OCI-M2 (cell line): Measurements from ENCODE around the gene EDNRA.

Experiments used
- DNase-seq: peaks from one replicate; lab custom pipeline; 2025; ENCODE audit not compliant: unreplicated experiment; lab: John Stamatoyannopoulos, UW

The EDNRA gene

DNA sequence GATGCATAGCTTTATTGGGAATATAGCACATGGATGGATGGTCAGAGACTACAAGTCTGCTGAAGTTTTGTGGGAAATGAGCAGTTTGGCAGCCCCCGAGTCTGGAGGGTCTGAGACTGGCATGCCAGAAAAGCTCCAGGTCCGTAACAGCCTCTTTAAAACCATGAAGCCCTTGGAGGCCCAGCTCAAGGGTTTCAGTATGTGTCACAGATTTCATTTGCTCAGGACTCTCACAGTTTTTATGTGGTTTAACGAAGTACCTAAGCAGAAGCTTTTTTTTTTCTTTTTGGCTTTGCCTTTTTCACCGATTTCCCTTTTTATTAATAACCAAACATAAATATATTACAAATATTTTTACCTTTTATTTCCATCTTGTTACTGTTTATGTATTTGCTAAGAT lies 105.7 kb downstream of the EDNRA start:
- DNase-seq: no peak

DNA sequence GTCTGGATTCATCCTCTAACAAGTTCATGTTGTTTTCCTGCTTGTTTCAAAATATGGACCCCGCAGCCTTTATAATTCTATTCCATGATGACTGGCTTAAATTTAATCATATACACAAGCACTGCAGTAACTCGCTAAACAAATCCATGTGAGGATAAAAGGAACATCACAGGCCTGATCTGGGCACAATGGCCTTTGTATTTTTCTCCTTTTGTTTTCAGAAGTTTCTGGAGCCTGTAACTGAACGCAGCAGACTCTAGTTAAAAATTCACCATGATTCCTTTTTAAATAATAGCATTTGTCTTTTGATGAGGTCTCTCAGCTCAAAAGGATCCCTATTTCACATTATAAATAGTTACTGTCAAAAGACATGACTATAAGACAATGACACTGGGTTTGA lies 106.1 kb downstream of the EDNRA start:
- DNase-seq: no peak

DNA sequence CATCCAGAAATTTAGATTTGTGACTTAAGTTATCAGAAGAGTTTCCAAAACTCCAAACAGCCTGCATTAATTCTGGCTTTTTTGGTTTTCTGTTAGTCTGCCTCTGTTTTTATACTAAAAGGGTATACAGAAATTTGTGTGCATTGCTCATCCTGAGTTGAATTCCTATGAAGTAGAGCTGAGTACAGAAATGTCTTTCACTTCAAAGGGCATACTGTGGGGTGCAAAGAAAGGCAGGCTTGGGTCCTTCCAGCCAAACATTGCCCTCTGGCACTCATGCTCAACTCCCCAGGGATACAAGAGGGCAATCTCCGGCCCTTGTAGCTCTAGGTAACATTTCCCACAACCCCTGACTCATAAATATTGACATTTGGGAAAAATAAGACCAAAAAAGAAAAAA lies 108.7 kb downstream of the EDNRA start:
- no peak for DNase-seq

DNA sequence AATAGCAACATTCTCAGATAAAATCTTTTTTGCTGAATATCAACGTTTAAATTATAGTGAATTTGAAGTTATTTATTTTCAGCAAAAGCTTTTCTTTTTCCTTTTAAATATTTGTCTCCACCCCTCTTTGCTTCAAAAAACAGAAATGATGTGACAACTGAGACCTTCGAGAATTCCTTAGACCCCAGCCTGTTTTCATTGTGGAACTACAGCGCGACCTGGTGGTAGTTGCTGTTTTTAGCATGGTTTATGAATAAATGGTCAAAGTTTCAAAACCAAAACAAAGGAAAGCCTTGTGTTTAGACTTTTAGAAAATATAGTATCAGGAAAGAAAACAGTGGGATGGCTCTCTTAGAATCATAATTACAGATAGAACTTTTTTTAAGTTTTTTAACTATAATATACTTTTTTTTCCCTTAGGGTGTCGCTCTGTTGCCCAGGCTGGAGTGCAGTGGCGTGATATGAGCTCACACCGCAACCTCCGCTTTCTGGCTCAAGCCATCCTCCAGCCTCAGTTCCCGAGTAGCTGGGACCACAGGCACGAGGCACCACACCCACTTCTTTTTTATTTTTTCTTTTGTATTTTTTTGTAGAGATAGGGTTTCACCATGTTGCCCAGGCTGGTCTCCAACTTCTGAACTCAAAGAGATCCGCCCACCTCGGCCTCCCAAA lies 109.5 kb downstream of the EDNRA start:
- DNase-seq: peak; percentile 2

DNA sequence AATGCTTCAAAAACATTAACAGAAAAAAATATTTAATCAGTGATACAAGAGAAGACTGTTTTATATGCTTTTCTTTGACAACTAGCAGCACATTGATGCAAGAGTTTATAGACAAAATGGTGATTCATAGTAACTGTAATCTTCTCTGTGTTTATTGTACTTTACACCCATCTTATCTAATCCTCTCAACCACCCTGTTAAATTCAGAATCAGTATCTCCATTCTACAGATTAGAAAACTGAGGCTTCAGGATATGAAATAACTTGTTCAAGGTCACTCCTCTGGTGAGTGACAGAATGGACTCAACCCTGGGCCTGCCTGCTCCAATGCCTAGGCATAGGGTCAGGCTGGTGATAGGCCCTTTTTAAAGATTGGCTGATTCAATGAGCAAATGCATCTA lies 110.2 kb downstream of the EDNRA start:
- no peak for DNase-seq

DNA sequence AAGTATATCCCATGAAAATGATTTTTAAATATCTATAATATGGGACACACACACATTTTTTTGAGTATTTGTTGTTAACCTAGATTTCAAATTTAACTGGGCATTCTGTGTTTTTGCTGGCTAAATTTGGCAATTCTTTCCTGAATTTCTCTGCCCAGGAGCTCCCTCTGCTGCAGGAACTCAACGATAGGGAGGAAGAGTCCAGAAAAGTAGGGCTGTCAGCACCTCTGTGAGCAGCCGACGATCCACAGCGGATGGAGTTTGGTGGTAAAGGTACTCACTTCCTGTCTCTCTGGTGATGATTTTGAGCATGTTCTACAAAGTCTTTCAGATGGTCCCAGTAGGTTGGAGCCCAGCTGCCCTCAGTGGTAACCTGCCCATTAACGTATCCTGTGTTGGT lies 113.2 kb downstream of the EDNRA start:
- DNase-seq: no peak
